ENCODE data around the gene CCDC198. TPM values are rescaled to one million over a fixed set of nuclear protein-coding genes. Genes with fewer than 3 reads are reported as not detected.

Gene CCDC198
- total RNA-seq, 4 donors from 2014 or later, result not detected

- no peaks in the 10 kb centered on the region for H3K36me3 ChIP-seq
- ATAC-seq, result no peak
- H3K27ac ChIP-seq, result no peak overlapping the region
- no peaks in the 10 kb centered on the region for H3K27me3 ChIP-seq
- H3K4me1 ChIP-seq, result no peaks in the 10 kb centered on the region
- peaks cover 0 to 19% (median 0%) of the 10 kb centered on the region in 3 donors for H3K9me3 ChIP-seq
- TF ChIP-seq POLR2A (IDR thresholded peaks at IDR 0.05) (no peak), POLR2AphosphoS5 (IDR thresholded peaks at IDR 0.05) (no peak), EP300 (IDR thresholded peaks at IDR 0.05) (no peak)
- TF ChIP-seq, protein P1, sequence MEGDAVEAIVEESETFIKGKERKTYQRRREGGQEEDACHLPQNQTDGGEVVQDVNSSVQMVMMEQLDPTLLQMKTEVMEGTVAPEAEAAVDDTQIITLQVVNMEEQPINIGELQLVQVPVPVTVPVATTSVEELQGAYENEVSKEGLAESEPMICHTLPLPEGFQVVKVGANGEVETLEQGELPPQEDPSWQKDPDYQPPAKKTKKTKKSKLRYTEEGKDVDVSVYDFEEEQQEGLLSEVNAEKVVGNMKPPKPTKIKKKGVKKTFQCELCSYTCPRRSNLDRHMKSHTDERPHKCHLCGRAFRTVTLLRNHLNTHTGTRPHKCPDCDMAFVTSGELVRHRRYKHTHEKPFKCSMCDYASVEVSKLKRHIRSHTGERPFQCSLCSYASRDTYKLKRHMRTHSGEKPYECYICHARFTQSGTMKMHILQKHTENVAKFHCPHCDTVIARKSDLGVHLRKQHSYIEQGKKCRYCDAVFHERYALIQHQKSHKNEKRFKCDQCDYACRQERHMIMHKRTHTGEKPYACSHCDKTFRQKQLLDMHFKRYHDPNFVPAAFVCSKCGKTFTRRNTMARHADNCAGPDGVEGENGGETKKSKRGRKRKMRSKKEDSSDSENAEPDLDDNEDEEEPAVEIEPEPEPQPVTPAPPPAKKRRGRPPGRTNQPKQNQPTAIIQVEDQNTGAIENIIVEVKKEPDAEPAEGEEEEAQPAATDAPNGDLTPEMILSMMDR (IDR thresholded peaks at IDR 0.05), result no peak
- H3K4me3 ChIP-seq, result no peak overlapping the region
Observed at GRCh38 chr14:57435923-57436322, 57.7 kb downstream of the CCDC198 start.

DNA sequence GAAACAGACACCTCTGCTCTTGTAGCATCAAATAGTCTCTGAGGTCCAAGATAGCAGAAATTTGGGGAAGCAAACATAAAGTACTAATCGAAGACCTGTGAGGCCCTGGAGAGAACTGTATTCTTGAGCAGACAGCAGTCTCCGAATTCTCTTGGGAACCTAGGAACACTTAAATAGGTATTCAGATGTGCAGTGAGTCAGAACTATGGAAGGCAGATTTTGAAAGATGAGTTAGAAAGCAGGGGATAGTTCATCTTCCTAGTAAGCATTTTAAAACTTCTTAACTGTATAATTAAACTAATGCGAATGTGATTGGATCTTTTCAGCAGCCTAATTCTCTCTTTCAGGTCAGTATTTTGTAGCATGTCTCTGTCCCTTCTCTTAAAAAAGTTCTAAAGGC is 72.7 kb downstream of the CCDC198 start:
- 95% methylated on average over 3 of the region's 3 CpGs for WGBS, 2 donors (ENCODE audit: low coverage in 1 of 2)
- no peaks in the 10 kb centered on the region for H3K9me3 ChIP-seq
- no peaks in the 10 kb centered on the region for H3K4me1 ChIP-seq
- no peak for ATAC-seq
- no peaks in the 10 kb centered on the region for H3K27me3 ChIP-seq
- H3K4me3 ChIP-seq, result no peak overlapping the region
- H3K36me3 ChIP-seq, result no peaks in the 10 kb centered on the region
- no peak overlapping the region for H3K27ac ChIP-seq
- no peak for TF ChIP-seq EP300 (IDR thresholded peaks at IDR 0.05)
- TF ChIP-seq, protein P1 (IDR thresholded peaks at IDR 0.05), result no peak
- TF ChIP-seq POLR2AphosphoS5 (IDR thresholded peaks at IDR 0.05), result no peak

DNA sequence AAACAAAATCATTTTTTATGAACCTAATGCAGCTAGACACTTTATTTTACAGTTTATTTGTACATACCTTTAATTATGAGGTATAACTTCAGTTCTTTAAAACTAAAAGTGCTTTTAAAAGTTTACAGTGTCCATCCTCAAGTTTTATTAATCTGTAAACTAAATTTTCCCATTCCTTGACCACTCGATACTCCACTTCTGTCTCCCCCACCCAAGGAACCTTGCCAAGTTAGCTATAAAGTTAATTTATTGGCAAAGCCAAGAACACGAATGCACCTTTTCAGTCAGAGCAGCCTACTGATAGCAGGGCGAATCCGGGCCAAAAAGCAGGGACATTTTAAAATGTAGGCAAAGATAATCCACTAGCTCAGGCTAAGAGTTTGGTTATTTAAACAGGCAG is 73.6 kb downstream of the CCDC198 start:
- Histone ChIP-seq H3K27me3 (no peaks in the 10 kb centered on the region), H3K4me3 (no peak overlapping the region), H3K9me3 (no peaks in the 10 kb centered on the region), H3K27ac (no peak overlapping the region), H3K4me1 (no peaks in the 10 kb centered on the region), H3K36me3 (no peaks in the 10 kb centered on the region)
- no peak for ATAC-seq
- 21 to 55% methylated on average over 4 of the region's 4 CpGs for WGBS, 2 donors (ENCODE audit: low coverage in 1 of 2)
- TF ChIP-seq POLR2A (IDR thresholded peaks at IDR 0.05) (no peak), POLR2AphosphoS5 (IDR thresholded peaks at IDR 0.05) (no peak), EP300 (IDR thresholded peaks at IDR 0.05) (no peak)
- TF ChIP-seq, protein P1 (IDR thresholded peaks at IDR 0.05), result no peak

Other genes starting within 250 kb of the CCDC198 start
- 10 to 100 TPM; 54.9 to 81.6 (median 68.5) TPM for gene EXOC5, start 225.0 kb downstream of the CCDC198 start, total RNA-seq
- 10 to 100 TPM; 23.2 to 37.8 (median 30.5) TPM for gene AP5M1, start 224.9 kb downstream of the CCDC198 start, total RNA-seq
- gene NAA30, start 103.3 kb downstream of the CCDC198 start, total RNA-seq, result 10 to 100 TPM; 17.8 to 32.9 (median 27.1) TPM

Data from gastroesophageal sphincter (tissue), 4 donors.